Measurements from ENCODE around the gene GIMAP8.
"Not testable (repeated sequence)": the region's sequence is repeated elsewhere in the genome, so short reads cannot be mapped to it uniquely, and the experiment has no call there.

The GIMAP8 gene

DNA sequence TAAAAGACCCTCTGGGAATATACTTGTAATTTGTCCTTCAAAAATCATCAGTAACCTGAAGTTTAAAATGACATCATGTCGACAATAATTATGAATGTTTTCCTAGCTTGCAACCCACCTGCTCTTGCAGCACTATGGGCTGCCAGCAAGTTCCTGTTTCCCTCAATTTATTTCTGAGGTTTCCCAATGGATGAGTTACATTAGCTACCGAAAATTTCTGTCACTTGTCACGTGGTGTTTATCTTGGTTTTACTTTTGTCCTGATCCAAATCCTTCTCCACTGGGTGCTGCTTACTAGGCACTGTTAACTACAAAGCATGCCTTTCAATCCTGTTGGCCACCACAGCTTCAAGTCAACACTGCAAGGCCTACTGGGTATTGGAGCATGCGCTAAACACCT is 31.5 kb downstream of the GIMAP8 start:
- ChIA-PET POLR2A (ENCODE audit: low non-redundant PET) (no interaction called here), CTCF (no interaction called here)
- DNase-seq (ENCODE audit: low spot score), result no peak
- H3K27ac ChIP-seq, result no peak overlapping the region
- TF ChIP-seq CTCF (conservative IDR thresholded peaks at IDR 0.05; ENCODE audit: low read depth), result no peak

- POLR2A ChIA-PET (ENCODE audit: low non-redundant PET); DNase-seq (ENCODE audit: low spot score); H3K27ac ChIP-seq; CTCF ChIA-PET: not testable (repeated sequence)
These were observed 33.1 kb downstream of the GIMAP8 start for GRCh38 chr7:150483514-150483913.

DNA sequence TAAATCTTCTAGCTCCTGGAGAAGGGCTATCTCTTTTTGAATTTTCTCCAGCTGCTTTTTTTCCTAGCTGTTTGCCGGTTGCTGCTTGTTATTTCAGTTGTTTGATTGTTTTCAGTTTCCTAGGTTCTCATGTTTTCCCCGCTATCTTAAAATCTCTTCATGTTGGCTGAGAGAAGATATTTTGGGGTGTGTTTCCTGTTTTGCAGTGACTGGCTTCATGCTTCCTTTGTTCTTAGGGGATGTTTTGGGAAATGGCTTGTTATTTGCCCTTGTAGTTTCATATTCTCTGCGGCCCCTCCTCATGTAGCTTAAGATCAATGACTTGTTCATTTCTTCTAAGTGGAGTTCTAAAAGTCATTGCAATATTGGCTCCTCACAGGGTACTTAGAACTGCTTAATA is 33.6 kb downstream of the GIMAP8 start:
- CTCF ChIA-PET; H3K27ac ChIP-seq; POLR2A ChIA-PET (ENCODE audit: low non-redundant PET); DNase-seq (ENCODE audit: low spot score): not testable (repeated sequence)

GRCh38 chr7:150487625-150488024 is 37.2 kb downstream of the GIMAP8 start:
- ChIA-PET CTCF (no interaction called here), POLR2A (ENCODE audit: low non-redundant PET) (interaction anchor here (0.6 kb wide), 1 partner anchor 1492 kb away, joined by 3 read pairs; no protein-coding TSS in a partner anchor)
- no peak for DNase-seq (ENCODE audit: low spot score)
- H3K27ac ChIP-seq, result no peak overlapping the region
- TF ChIP-seq CTCF (conservative IDR thresholded peaks at IDR 0.05; ENCODE audit: low read depth), result no peak

GRCh38 chr7:150489782-150490181 is 39.4 kb downstream of the GIMAP8 start:
- no peak for DNase-seq (ENCODE audit: low spot score)
- ChIA-PET CTCF (no interaction called here), POLR2A (ENCODE audit: low non-redundant PET) (no interaction called here)
- H3K27ac ChIP-seq, result no peak overlapping the region
- TF ChIP-seq CTCF (conservative IDR thresholded peaks at IDR 0.05; ENCODE audit: low read depth), result no peak

DNA sequence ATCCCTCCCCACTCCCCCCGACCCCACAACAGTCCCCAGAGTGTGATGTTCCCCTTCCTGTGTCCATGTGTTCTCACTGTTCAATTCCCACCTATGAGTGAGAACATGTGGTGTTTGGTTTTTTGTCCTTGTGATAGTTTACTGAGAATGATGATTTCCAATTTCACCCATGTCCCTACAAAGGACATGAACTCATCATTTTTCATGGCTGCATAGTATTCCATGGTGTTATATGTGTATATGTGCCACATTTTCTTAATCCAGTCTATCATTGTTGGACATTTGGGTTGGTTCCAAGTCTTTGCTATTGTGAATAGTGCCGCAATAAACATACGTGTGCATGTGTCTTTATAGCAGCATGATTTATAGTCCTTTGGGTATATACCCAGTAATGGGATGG is 43.0 kb downstream of the GIMAP8 start:
- DNase-seq (ENCODE audit: low spot score); CTCF ChIA-PET; H3K27ac ChIP-seq; POLR2A ChIA-PET (ENCODE audit: low non-redundant PET): not testable (repeated sequence)

- TF ChIP-seq CTCF (conservative IDR thresholded peaks at IDR 0.05; ENCODE audit: low read depth), result no peak
- CTCF ChIA-PET, result interaction anchor here (0.6 kb wide), 1 partner anchor 53 kb away, joined by 4 read pairs; no protein-coding TSS in a partner anchor
- no peak for DNase-seq (ENCODE audit: low spot score)
- POLR2A ChIA-PET (ENCODE audit: low non-redundant PET), result no interaction called here
- H3K27ac ChIP-seq, result no peak overlapping the region
These were observed 52.1 kb downstream of the GIMAP8 start for GRCh38 chr7:150502519-150502918.

- CTCF ChIA-PET, result no interaction called here
These were observed 52.7 kb downstream of the GIMAP8 start for GRCh38 chr7:150503155-150503554.

More at GRCh38 chr7:150503155-150503554, 52.7 kb downstream of the GIMAP8 start:
- H3K27ac ChIP-seq, result no peak overlapping the region
- POLR2A ChIA-PET (ENCODE audit: low non-redundant PET), result no interaction called here
- no peak for TF ChIP-seq CTCF (conservative IDR thresholded peaks at IDR 0.05; ENCODE audit: low read depth)
- DNase-seq (ENCODE audit: low spot score), result no peak
